C4-2B (cell line): ENCODE results near the gene VSIG1.

Experiments
- H3K27ac ChIP-seq: fragments of 450-650 bp; 2 replicates; pipeline ENCODE4 v1.5.1; 2017
- ZFX ChIP-seq: fragments of 450-650 bp; IDR thresholded peaks from 2 replicates; pipeline ENCODE4 v1.6.1; 2017
- TF ChIP-seq, protein P1 (sequence below): fragments of 450-650 bp; conservative IDR thresholded peaks from 2 replicates; pipeline ENCODE4 v1.5.1; 2017; ENCODE audit warnings: mild to moderate bottlenecking

The VSIG1 gene

DNA sequence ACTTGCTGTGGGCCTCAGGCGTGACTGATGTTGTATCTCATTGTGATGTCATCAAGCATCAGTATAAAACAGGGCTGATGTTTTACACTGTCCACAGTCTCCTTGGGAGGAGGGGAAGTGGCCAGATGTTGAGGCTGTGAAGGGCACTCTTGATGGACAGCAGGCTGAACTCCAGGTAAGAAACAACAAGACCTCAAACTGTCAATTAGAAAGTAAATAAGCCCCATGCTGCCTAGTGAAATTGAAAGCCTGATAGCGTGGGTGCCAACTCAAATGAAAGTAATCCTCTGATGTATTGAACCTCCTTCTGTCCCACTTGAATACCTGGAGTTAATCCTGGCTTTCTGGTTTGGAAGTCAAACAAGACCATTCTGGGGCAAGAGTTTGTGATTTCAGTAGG is 19.7 kb downstream of the VSIG1 start:
- no peak overlapping the region for H3K27ac ChIP-seq
- TF ChIP-seq, protein P1, sequence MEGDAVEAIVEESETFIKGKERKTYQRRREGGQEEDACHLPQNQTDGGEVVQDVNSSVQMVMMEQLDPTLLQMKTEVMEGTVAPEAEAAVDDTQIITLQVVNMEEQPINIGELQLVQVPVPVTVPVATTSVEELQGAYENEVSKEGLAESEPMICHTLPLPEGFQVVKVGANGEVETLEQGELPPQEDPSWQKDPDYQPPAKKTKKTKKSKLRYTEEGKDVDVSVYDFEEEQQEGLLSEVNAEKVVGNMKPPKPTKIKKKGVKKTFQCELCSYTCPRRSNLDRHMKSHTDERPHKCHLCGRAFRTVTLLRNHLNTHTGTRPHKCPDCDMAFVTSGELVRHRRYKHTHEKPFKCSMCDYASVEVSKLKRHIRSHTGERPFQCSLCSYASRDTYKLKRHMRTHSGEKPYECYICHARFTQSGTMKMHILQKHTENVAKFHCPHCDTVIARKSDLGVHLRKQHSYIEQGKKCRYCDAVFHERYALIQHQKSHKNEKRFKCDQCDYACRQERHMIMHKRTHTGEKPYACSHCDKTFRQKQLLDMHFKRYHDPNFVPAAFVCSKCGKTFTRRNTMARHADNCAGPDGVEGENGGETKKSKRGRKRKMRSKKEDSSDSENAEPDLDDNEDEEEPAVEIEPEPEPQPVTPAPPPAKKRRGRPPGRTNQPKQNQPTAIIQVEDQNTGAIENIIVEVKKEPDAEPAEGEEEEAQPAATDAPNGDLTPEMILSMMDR: no peak
- TF ChIP-seq ZFX: no peak

DNA sequence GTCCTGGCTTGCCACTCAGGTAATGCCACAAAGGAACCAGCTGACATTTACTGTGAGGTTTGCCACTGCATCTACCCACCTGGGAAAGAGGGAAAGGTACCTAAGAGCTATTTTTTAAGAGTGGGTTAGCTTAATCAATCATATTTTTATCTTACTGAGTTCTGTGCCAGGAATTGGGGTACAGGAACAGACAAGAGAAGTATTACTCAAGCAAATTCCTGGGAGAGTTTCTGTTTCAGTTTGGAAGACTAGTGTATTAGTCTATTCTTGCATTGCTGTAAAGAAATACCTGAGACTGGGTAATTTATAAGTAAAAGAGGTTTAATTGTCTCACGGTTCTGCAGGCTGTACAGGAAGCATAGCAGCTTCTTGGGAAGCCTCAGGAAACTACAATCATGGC is 23.3 kb downstream of the VSIG1 start:
- no peak overlapping the region for H3K27ac ChIP-seq
- TF ChIP-seq, protein P1: no peak
- TF ChIP-seq ZFX: no peak

DNA sequence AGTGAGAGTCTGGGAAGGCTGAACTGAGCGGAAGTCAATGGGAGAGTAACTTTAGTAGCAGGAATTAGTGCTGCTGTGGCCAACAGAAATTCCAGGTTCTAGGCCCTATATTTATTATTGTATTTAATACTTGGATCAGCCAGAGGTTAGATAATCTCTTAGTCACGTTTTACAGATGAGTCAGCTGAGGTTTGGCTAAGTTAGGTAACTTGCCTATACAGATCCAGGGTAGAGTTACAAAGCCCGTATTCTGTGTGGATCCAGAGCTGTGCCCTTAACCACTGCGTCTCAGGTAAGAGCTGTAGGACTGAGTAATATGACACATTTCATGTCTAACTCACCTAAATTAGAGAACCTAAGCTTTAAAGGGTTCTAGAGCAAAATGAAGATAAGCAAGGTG is 26.0 kb downstream of the VSIG1 start:
- no peak for TF ChIP-seq ZFX
- TF ChIP-seq, protein P1: no peak
- no peak overlapping the region for H3K27ac ChIP-seq

DNA sequence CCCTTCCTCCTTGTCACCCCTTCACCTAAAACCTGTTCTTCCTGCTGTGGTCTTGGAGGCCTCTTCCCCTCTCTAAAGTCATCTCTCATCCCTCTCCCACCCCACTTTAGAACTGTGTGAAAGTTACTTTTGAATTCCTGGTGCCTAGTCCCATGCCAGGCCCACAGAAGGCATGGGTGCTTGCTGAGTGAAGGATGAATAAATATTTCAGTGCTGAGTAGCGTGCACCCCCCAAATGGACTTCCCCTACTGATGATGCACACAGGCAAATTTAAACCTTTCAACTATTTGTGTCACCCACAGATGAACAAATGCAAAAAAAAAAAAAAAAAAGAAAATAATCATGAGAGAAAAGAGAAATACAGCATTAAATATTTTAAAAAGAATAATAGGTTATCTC is 26.7 kb downstream of the VSIG1 start:
- no peak for TF ChIP-seq ZFX
- TF ChIP-seq, protein P1: no peak
- no peak overlapping the region for H3K27ac ChIP-seq

DNA sequence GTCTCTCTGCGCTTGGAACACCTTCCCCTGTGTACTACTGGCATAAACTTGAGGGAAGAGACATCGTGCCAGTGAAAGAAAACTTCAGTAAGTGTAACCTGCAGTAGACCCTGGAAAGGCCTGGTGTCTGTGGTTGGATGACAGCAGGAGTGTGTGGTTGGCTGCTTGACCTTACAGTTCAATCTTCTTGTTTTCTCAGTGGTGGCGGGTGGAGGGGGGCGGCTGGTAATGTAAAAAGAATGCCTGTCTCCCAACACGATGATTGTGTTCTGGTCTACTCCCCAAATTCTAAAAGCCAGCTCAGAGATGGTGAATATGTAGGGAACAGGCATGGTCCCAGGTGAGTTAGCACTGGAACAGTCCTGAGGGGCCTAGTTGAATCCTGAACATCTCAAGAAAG is 27.9 kb downstream of the VSIG1 start:
- H3K27ac ChIP-seq: no peak overlapping the region
- TF ChIP-seq, protein P1: no peak
- TF ChIP-seq ZFX: no peak

DNA sequence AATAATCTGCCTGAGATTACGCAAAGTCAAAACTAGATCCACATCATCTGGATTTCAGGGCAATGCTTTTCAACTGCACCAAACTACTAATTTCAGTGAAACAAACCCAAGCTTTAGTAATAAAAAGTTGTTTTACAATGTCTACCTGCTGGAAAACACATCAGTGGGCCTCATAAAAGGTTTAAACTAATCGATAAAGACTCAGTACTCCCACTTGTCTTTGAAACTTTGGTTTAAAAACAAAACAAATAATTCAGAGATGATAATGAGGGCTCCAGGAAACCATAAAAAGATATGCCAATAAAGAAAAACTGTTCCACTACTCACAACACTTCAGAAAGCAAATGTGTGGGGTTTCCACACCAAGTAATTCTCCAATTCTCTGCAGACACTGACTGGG is 36.2 kb downstream of the VSIG1 start:
- H3K27ac ChIP-seq: no peak overlapping the region
- TF ChIP-seq ZFX: no peak
- TF ChIP-seq, protein P1: no peak

DNA sequence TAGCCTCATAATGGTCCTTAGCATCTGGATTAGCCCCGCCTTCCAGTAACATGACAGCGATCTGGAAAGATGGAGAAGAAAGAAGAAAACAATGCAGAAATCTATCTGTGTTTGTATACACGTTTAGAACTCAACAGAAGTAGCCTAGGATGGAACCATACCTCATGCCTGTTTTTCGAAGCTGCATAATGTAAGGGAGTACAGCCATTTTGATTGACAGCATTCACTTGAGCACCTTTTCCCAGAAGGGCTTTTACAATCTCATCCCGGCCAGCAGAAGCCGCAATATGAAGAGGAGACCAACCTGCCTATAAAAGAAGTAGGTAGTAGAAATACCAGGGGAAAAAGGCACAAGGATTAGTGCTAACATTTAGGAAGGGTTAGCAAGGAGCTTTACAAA is 42.9 kb downstream of the VSIG1 start:
- no peak overlapping the region for H3K27ac ChIP-seq
- TF ChIP-seq, protein P1: no peak
- no peak for TF ChIP-seq ZFX

DNA sequence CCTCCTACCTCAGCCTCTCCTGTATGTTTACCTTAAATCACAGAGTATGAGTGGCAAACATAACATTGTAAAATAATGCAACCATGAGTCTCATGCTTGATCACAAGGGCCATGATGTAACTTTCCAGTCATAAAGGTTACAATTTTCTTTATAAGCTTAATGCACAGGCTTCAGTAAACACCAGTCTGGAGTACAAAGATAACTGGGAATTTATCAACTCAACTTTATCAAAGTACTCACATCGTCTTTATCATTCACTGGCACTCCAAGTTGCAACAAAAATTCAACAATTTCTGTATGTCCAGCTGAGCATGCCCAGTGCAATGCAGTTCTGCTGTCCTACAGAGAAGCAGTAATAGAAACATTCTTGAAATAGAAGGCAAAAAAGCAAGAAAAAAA is 43.6 kb downstream of the VSIG1 start:
- no peak for TF ChIP-seq ZFX
- TF ChIP-seq, protein P1: no peak
- H3K27ac ChIP-seq: no peak overlapping the region
